Measurements from ENCODE around the gene PPP2R5E.

DNA sequence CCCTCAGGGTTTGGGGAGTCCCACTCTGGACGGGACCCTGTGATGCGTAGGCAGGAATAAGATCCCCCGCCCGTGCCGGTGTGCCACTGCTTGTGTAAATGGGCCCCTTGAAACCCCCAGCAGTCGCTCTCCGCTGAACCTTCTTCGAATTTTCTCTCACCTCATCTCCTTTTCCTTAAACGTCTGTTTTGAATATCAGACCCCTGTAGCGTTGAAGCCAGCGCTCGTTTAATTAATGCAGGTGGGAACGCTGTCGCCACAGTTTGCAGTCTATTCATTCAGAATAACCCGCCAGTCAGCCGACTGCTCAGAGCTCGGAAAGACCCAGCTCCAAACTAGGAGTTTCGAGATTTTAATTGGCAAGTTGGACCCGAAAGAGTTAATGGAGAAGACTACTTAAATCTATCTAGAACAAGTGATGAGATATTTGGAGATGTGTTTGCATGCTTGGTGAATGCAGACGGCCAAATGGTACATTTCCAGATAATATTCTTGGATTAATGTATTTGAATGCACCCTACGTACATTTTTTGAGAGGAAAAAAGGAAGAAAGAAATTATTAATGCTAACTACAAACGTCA, 739 bp upstream of the PPP2R5E start:
- TF ChIP-seq EZH2phosphoT487 (IDR thresholded peaks at IDR 0.05; ENCODE audit: insufficient read depth, low read depth) (no peak), EZH2 (IDR thresholded peaks at IDR 0.05; ENCODE audit: insufficient read depth, poor library complexity, severe bottlenecking) (no peak)

All from GM23248 (cell line).